Endometrium (tissue), 2 donors: Measurements from ENCODE around the gene URM1.
"Not testable (repeated sequence)": the region's sequence is repeated elsewhere in the genome, so short reads cannot be mapped to it uniquely, and the experiment has no call there.

ENCODE experiments used
- FAIRE-seq: peaks from 2 replicates; lab custom pipeline; 2012; peaks lifted over from hg19 to GRCh38; lab: Jason Lieb, UNC
- donor health status: control.
- donor health status: control.

URM1 gene

GRCh38 chr9:128409450-128409849 lies 38.3 kb downstream of the URM1 start:
- no peak for FAIRE-seq

GRCh38 chr9:128409978-128410377 lies 38.8 kb downstream of the URM1 start:
- FAIRE-seq: no peak

GRCh38 chr9:128411364-128412119 lies 40.4 kb downstream of the URM1 start:
- FAIRE-seq: no peak

DNA sequence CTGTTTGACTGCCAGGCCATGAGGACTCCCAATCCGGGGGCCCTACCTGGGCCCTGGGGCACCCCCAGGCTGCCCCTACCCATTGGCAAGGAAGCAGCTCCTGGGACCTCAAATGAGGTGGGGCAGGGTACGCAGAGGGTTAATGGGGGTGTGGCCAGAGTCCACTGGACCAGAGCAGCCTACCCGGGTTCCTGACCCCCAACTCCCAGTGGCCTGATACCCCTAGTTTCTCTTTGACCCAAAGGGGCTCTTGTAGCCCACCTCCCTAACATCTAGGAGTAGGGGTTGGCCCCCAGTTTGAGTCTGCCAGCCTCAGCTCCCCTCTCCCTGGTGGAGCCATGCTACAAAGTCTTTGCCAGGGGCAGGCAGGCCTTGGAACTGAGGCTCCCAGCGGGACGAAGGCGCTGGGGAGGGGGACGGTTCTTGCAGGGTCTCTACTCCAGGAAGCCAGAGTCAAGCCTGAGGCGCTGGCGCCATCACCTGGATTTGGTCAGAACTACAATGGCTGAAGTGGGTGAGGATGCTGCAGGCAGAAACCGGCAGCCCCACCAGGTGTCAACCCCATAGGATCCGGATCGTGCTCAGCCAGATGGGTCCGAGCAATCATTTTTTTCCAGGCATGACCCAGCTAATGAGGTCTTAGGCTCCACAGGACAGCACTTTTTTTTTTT lies 41.1 kb downstream of the URM1 start:
- no peak for FAIRE-seq

DNA sequence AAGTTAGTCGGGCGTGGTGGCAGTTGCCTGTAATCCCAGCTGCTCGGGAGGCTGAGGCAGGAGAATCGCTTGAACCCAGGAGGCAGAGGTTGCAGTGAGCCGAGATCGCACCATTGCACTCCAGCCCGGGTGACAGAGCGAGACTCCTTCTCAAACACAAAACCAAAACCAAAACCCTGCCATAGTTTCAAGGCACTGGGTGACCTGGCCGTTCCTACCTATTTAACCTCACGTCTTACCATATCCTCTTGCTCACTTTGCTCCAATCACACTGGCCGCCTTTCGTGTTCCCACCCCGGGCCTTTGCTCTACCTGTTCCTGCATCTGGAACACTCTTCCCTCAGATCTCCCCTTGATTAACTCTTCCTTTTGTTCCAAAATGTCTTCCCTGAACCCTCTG lies 42.6 kb downstream of the URM1 start:
- not testable (repeated sequence) for FAIRE-seq

DNA sequence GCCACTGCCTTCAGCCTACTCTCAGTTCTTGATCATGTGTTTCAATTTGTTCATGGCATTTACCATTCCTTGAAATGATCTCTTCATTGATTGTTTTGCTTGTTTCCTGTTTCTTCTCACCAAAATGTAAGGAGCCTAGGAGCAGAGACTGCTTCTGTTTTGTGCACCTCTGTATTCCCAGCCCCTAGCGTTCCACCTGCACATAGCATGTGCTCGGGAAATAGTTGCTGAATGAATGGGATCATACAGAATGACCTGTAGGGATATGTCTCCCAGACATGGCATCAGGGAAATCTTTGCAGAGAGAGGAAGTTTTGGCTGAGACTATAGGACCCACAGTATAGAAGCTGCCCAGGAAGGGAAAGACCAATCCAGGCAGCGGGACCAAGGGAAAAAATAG lies 43.3 kb downstream of the URM1 start:
- no peak for FAIRE-seq

DNA sequence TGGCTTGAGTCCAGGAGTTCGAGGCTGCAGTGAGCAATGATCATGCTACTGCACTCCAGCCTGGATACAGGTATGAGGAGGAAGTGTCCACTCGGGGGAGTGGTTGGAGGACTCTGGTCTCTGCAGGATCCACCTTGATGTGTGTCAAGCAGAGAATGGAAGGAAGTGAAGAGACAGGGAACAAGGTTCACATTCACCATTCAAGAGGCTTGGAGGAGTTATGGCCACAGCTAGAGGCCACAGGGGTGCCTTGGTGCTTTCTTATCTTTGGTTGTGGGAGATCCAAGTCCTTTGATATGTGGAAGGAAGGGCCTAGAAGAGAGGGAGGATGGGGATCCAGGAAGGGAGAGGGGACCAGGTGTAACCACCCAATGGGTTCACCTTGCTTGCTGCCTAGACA lies 44.1 kb downstream of the URM1 start:
- no peak for FAIRE-seq

DNA sequence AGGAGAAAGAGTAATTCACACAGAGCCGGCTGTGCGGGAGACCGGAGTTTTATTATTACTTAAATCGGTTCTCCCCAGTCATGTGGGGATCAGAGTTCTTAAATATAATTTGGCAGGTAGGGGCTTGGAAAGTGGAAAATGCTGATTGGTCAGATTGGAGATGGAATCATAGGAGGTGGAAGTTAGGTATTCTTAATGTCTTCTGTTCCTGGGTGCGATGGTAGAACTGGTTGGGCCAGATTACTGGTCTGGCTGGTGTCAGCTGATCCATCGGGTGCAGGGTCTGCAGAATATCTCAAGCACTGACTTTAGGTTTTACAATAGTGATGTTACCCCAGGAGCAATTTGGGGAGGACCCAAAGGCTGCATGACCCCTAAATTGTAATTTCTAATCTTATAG lies 44.8 kb downstream of the URM1 start:
- no peak for FAIRE-seq

- FAIRE-seq: no peak
These were observed 45.4 kb downstream of the URM1 start for GRCh38 chr9:128416432-128417019.

GRCh38 chr9:128419061-128419925 lies 48.1 kb downstream of the URM1 start:
- FAIRE-seq: no peak

DNA sequence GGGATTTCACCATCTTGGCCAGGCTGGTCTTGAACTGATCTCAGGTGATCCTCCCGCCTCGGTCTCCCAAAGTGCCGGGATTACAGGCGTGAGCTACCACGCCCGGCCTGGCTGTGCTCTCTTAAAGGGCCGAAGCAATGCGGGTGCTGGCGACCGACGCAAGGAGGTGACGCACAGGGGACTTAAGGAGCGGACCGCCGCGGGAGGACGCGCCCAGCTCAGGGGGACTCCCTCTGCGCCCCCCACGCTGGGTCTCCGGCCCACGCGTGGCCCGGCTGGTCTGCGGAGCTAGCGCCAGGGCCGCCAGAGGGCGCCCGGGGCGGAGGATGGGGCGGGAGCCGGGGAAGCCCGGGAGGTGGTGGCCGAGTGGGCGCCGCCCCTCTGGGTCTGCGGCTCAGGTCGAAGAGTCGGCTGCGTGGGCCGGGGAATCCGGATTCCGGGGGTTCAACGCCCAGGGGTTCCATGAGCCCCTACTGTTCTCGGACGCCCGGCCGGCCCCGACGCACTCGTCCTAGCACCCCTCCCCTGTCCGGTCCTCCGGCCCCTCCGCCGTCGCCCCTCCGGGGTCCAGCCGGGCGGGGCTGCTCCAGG lies 49.0 kb downstream of the URM1 start:
- no peak for FAIRE-seq

GRCh38 chr9:128420651-128421481 lies 49.7 kb downstream of the URM1 start, which contains the start of gene CERCAM:
Gene CERCAM, plus strand, starts transcription at chr9:128420857. Its CDS starts 21 bp downstream, at chr9:128420878.
- FAIRE-seq: no peak

DNA sequence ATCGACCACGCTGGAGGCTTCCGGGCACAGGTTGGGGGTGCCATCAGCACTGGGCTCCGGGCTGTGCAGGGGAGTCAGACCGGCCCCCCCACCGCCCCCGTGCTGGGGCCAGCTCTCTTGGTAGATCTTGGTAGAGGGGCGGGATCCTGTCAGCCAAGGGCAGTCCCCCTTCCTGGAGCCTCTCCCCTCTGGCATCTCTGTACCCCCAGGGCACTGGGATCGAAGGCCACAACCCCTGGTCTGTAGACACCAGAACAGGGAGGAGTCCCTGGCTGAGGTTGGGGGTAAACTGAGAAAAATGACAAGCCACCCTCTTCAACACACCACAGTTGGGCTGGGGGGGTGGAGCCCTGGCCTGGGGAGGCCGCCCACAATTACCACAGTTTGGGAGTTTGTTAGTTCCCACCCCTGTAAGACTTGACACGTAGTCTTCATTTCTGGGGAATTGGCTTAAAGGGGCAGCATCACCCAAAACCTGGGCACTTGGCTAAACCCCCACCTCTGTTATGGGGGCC lies 50.4 kb downstream of the URM1 start:
- FAIRE-seq: no peak

- not testable (repeated sequence) for FAIRE-seq
These were observed 51.0 kb downstream of the URM1 start for GRCh38 chr9:128422022-128422782.

GRCh38 chr9:128422783-128423150 lies 51.6 kb downstream of the URM1 start:
- no peak for FAIRE-seq

GRCh38 chr9:128423356-128423755 lies 52.2 kb downstream of the URM1 start:
- not testable (repeated sequence) for FAIRE-seq

DNA sequence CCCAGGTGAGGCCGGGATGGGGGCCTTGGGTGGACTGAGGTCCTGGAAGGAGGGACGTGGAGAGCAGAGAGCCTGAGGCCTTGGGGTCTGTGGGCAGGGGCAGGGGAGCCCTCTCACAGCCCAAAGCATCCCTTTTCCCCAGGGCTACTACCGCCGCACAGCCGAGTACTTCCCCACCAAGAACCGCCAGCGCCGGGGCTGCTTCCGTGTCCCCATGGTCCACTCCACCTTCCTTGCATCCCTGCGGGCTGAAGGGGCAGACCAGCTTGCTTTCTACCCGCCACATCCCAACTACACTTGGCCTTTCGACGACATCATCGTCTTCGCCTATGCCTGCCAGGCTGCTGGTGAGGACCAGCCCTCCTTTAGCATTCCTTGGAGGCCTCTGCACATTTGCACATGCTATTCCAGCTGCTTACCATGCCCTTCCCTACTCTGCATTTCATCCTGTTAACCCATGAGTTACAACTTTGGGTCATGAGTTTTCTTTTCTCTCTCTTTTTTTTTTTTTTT lies 53.1 kb downstream of the URM1 start:
- no peak for FAIRE-seq

DNA sequence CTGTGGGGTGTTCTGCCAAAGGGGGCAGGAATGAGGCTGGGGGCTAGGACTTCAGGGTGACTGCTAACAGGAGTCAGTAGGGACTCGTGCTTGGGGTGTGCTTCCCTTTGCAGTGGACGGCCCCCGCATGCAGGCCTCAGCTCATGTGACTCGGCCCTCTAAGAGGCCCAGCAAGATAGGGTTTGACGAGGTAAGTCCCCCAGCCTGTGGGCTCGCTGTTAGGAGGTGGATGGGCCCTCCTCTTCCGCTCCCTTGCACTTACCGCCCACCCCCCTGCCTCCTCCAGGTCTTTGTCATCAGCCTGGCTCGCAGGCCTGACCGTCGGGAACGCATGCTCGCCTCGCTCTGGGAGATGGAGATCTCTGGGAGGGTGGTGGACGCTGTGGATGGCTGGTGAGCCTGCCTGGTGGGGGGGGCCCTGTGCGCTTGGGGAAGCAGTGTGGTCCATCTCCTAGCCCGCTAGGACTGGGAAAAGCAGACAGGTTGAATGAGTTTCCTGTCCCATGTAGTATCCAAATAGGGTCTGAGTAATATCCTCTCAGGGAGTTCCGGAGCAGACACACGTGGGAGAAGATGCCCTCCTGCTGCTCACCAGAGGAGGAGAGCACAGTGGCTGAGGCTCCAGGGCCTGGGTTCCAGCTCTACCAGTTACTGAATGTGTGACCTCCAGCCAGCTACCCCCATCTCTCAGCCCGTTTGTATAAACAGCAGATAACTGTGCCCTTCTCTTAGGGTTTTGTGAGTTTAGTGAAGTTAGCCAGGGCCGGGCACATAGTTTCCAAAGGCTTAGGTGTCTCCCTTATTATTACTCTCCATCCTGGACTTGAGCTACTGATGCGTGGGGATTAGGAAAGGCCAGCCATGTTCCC lies 57.7 kb downstream of the URM1 start:
- no peak for FAIRE-seq
